Parathyroid adenoma (tissue), 2 donors: ENCODE results near the gene CHN1.

Experiments
- H2AFZ ChIP-seq: fragments of 300-600 bp; sonication (generic); one replicate; pipeline ENCODE4 v1.7.0; 2017; ENCODE audit warnings: antibody characterized with exemption, mild to moderate bottlenecking
- H3K27ac ChIP-seq: fragments of 300-600 bp; sonication (generic); one replicate; pipeline ENCODE4 v1.7.0; 2017
- H3K27me3 ChIP-seq: fragments of 300-600 bp; sonication (generic); one replicate; pipeline ENCODE4 v1.7.0; 2017; ENCODE audit warnings: low read length; ENCODE audit not compliant: control insufficient read depth, insufficient read depth
- H3K36me3 ChIP-seq: fragments of 300-600 bp; sonication (generic); one replicate; pipeline ENCODE4 v1.7.0; 2017; ENCODE audit warnings: low read length; ENCODE audit not compliant: control insufficient read depth, insufficient read depth
- H3K4me1 ChIP-seq: fragments of 300-600 bp; sonication (generic); one replicate; pipeline ENCODE4 v1.7.0; 2017; ENCODE audit warnings: control low read depth
- H3K4me2 ChIP-seq: fragments of 300-600 bp; sonication (generic); one replicate; pipeline ENCODE4 v1.7.0; 2017; ENCODE audit warnings: low read length
- H3K4me3 ChIP-seq: fragments of 300-600 bp; sonication (generic); one replicate; pipeline ENCODE4 v1.7.0; 2017; ENCODE audit warnings: low read depth, low read length
- H3K79me2 ChIP-seq: fragments of 300-600 bp; sonication (generic); one replicate; pipeline ENCODE4 v1.7.0; 2017; ENCODE audit warnings: control low read depth
- H3K9ac ChIP-seq: fragments of 300-600 bp; sonication (generic); one replicate; pipeline ENCODE4 v1.7.0; 2017; ENCODE audit warnings: mild to moderate bottlenecking
- H3K9me3 ChIP-seq: fragments of 300-600 bp; sonication (generic); one replicate; pipeline ENCODE4 v1.7.0; 2017; ENCODE audit warnings: low read length; ENCODE audit not compliant: control insufficient read depth
- CTCF ChIP-seq: fragments of 300-600 bp; sonication (generic); IDR thresholded peaks from one replicate; pipeline ENCODE4 v1.7.0; 2017; ENCODE audit warnings: antibody characterized with exemption, mild to moderate bottlenecking
- donor health status: primary hyperparathyroidism.

The CHN1 gene

GRCh38 chr2:174964404-174964803 is 40.8 kb downstream of the CHN1 start:
- H3K4me1 ChIP-seq: peaks cover 38% of the 10 kb centered on the region

GRCh38 chr2:174963437-174964400 is 41.5 kb downstream of the CHN1 start:
- H3K4me1 ChIP-seq: peaks cover 41% of the 10 kb centered on the region
- no peak for TF ChIP-seq CTCF
- H3K4me2 ChIP-seq: no peak overlapping the region
- no peaks in the 10 kb centered on the region for H3K36me3 ChIP-seq
- H3K27me3 ChIP-seq: no peaks in the 10 kb centered on the region
- H3K4me3 ChIP-seq: no peak overlapping the region
- H3K9ac ChIP-seq: no peak overlapping the region
- H3K9me3 ChIP-seq: no peaks in the 10 kb centered on the region
- H3K79me2 ChIP-seq: peaks cover 39% of the 10 kb centered on the region
- peak overlapping the region; percentile 51 for H2AFZ ChIP-seq
- peak overlapping the region; percentile 54 for H3K27ac ChIP-seq

More at GRCh38 chr2:174964404-174964803, 40.8 kb downstream of the CHN1 start:
- no peak overlapping the region for H3K4me3 ChIP-seq
- H3K79me2 ChIP-seq: peaks cover 44% of the 10 kb centered on the region
- H3K9me3 ChIP-seq: no peaks in the 10 kb centered on the region
- H3K27ac ChIP-seq: peak overlapping the region; percentile 54
- no peaks in the 10 kb centered on the region for H3K27me3 ChIP-seq
- TF ChIP-seq CTCF: no peak
- no peak overlapping the region for H3K4me2 ChIP-seq
- H3K36me3 ChIP-seq: no peaks in the 10 kb centered on the region
- peak overlapping the region; percentile 51 for H2AFZ ChIP-seq
- no peak overlapping the region for H3K9ac ChIP-seq

GRCh38 chr2:174959787-174960186 is 45.4 kb downstream of the CHN1 start:
- no peaks in the 10 kb centered on the region for H3K36me3 ChIP-seq
- H3K79me2 ChIP-seq: peaks cover 22% of the 10 kb centered on the region
- H3K4me1 ChIP-seq: peaks cover 28% of the 10 kb centered on the region
- peak overlapping the region; percentile 28 for H3K4me2 ChIP-seq
- peak; percentile 10 for TF ChIP-seq CTCF
- no peaks in the 10 kb centered on the region for H3K27me3 ChIP-seq
- H3K9me3 ChIP-seq: no peaks in the 10 kb centered on the region
- H3K27ac ChIP-seq: peak overlapping the region; percentile 84
- no peak overlapping the region for H3K4me3 ChIP-seq
- peak overlapping the region; percentile 77 for H2AFZ ChIP-seq
- no peak overlapping the region for H3K9ac ChIP-seq

- Histone ChIP-seq H3K4me1 (peaks cover 20% of the 10 kb centered on the region), H3K27ac (peak overlapping the region; percentile 55), H3K9ac (no peak overlapping the region), H3K79me2 (peaks cover 14% of the 10 kb centered on the region), H2AFZ (no peak overlapping the region), H3K36me3 (no peaks in the 10 kb centered on the region), H3K27me3 (no peaks in the 10 kb centered on the region), H3K4me2 (no peak overlapping the region), H3K9me3 (no peaks in the 10 kb centered on the region), H3K4me3 (no peak overlapping the region)
- TF ChIP-seq CTCF: no peak
Observed at GRCh38 chr2:174957050-174957449, 48.1 kb downstream of the CHN1 start.
